K562 (cell line): Measurements from ENCODE around the gene TUBG2. TPM values are rescaled to one million over a fixed set of nuclear protein-coding genes. Genes with fewer than 3 reads are reported as not detected.

Source experiments
- BCOR ChIP-seq: fragments of 450-650 bp; IDR thresholded peaks from 2 replicates; pipeline ENCODE4 v1.6.1; 2016
- ETS2 ChIP-seq: IDR thresholded peaks from 2 replicates; pipeline ENCODE4 v1.6.1; 2016; ENCODE audit warnings: borderline replicate concordance, missing genetic modification characterization, mild to moderate bottlenecking, moderate library complexity, missing compliant biosample characterization; ENCODE audit not compliant: poor library complexity, severe bottlenecking
- FOXJ2 ChIP-seq: fragments of 200-800 bp; sonication (Bioruptor generic); IDR thresholded peaks from 2 replicates; pipeline ENCODE4 v1.6.1; 2016; ENCODE audit warnings: missing genetic modification characterization, missing compliant biosample characterization
- GATAD2B ChIP-seq: fragments of 450-650 bp; IDR thresholded peaks from 2 replicates; pipeline ENCODE4 v1.6.1; 2017; ENCODE audit warnings: mild to moderate bottlenecking, borderline replicate concordance
- IRF2 ChIP-seq: sonication (generic); formaldehyde crosslinking; IDR thresholded peaks from 2 replicates; pipeline ENCODE4 v1.8.1; 2022; ENCODE audit warnings: mild to moderate bottlenecking, missing genetic modification reagents
- KLF16 ChIP-seq: IDR thresholded peaks from 2 replicates; pipeline ENCODE4 v1.6.1; 2016; ENCODE audit warnings: antibody characterized with exemption
- MITF ChIP-seq: IDR thresholded peaks from 2 replicates; pipeline ENCODE4 v1.6.1; 2014; ENCODE audit warnings: antibody characterized with exemption
- MXI1 ChIP-seq: IDR thresholded peaks from 2 replicates; pipeline ENCODE4 v1.6.1; 2011; ENCODE audit warnings: low read depth, mild to moderate bottlenecking, improper control_type of control experiment, low read length
- PCBP1 ChIP-seq: fragments of 200-400 bp; formaldehyde crosslinking; IDR thresholded peaks from 2 replicates; pipeline ENCODE4 v1.6.1; 2018; ENCODE audit warnings: mild to moderate bottlenecking, low read depth, low read length; ENCODE audit not compliant: poor library complexity, severe bottlenecking
- PHB2 ChIP-seq: fragments of 450-650 bp; IDR thresholded peaks from 2 replicates; pipeline ENCODE4 v1.6.1; 2017; ENCODE audit warnings: low read depth
- SNRNP70 ChIP-seq: fragments of 200-400 bp; formaldehyde crosslinking; optimal IDR thresholded peaks from 2 replicates; pipeline ENCODE3; 2017; ENCODE audit warnings: low read depth, low read length
- SRF ChIP-seq, 2 experiments: fragments of 250-450, 450-650 bp in 1 of 2; sonication (Bioruptor Pico) in 1 of 2; sonication (generic) in 1 of 2; formaldehyde crosslinking; IDR thresholded peaks; 2 replicates each; pipeline versions ENCODE4 v1.5.0 to v1.5.1; 2020 to 2022; ENCODE audit warnings: mild to moderate bottlenecking in 1 of 2, missing genetic modification reagents in 1 of 2
- THAP12 ChIP-seq: fragments of 250-450 bp; sonication (Bioruptor Pico); IDR thresholded peaks from 2 replicates; pipeline ENCODE4 v1.9.0; 2021; ENCODE audit warnings: mild to moderate bottlenecking, inconsistent platforms
- XRCC3 ChIP-seq: fragments of 450-650 bp; IDR thresholded peaks from 2 replicates; pipeline ENCODE4 v1.6.1; 2017; ENCODE audit warnings: mild to moderate bottlenecking, moderate library complexity
- ZFP1 ChIP-seq: fragments of 450-650 bp; formaldehyde crosslinking; IDR thresholded peaks from 2 replicates; pipeline ENCODE4 v1.4.0; 2020; ENCODE audit warnings: mild to moderate bottlenecking, mixed read lengths
- ZKSCAN8 ChIP-seq: fragments of 200-800 bp; sonication (Bioruptor generic); IDR thresholded peaks from 2 replicates; pipeline ENCODE4 v1.6.1; 2016; ENCODE audit warnings: missing genetic modification characterization, missing compliant biosample characterization
- ZNF124 ChIP-seq: sonication (generic); formaldehyde crosslinking; IDR thresholded peaks from 2 replicates; pipeline ENCODE4 v1.8.1; 2022; ENCODE audit warnings: missing genetic modification reagents
- ZNF232 ChIP-seq: sonication (generic); formaldehyde crosslinking; IDR thresholded peaks from 2 replicates; pipeline ENCODE4 v1.8.0; 2022; ENCODE audit warnings: mild to moderate bottlenecking, missing genetic modification reagents
- ZNF589 ChIP-seq: fragments of 200-800 bp; sonication (Bioruptor generic); IDR thresholded peaks from 2 replicates; pipeline ENCODE4 v1.6.1; 2016; ENCODE audit warnings: low read depth, missing genetic modification characterization, missing compliant biosample characterization
- polyA plus RNA-seq, 8 experiments: library from polyadenylated mRNA; depleted of rRNA in 4 of 8; stranded (reverse) in 5 of 8; unstranded in 3 of 8; fragments of >200 nt; fragmentation: Nextera tagmentation in 2 of 8; fragmentation: Illumina TruSeq in 1 of 8; extraction: Ambion mirVana in 2 of 8; extraction: Trizol in 1 of 8; gene quantifications; 2 replicates each; pipeline versions ENCODE4 v1.2.1 to v1.2.3, GENCODE V29; 2011 to 2014; ENCODE audit warnings: inconsistent platforms in 1 of 8, missing spikeins in 1 of 8
- total RNA-seq, 7 experiments: library from RNA; depleted of rRNA in 6 of 7; stranded (reverse); fragments of >200 nt in 6 of 7; fragmentation: Illumina TruSeq in 2 of 7; extraction: Trizol in 2 of 7; gene quantifications; 2 replicates each; pipeline versions ENCODE4 v1.2.1 to v1.2.3, GENCODE V29; 2011 to 2021; ENCODE audit warnings: low replicate concordance in 1 of 7
- TF ChIP-seq, protein P1 (sequence below): sonication (generic); IDR thresholded peaks from 2 replicates; pipeline ENCODE4 v1.6.1; 2016
- TF ChIP-seq, protein P2 (sequence below): conservative IDR thresholded peaks from 2 replicates; pipeline ENCODE4 v1.6.1; 2011; ENCODE audit warnings: low read depth, mild to moderate bottlenecking, low read length; ENCODE audit not compliant: control insufficient read depth

The TUBG2 gene
- total and polyA plus RNA-seq, 9 of the 15 experiments (the other 6 are each of a cell fraction or from before 2014, with no cell fraction given): 0.09 to 0.80 (median 0.24) TPM; not detected in 2

DNA sequence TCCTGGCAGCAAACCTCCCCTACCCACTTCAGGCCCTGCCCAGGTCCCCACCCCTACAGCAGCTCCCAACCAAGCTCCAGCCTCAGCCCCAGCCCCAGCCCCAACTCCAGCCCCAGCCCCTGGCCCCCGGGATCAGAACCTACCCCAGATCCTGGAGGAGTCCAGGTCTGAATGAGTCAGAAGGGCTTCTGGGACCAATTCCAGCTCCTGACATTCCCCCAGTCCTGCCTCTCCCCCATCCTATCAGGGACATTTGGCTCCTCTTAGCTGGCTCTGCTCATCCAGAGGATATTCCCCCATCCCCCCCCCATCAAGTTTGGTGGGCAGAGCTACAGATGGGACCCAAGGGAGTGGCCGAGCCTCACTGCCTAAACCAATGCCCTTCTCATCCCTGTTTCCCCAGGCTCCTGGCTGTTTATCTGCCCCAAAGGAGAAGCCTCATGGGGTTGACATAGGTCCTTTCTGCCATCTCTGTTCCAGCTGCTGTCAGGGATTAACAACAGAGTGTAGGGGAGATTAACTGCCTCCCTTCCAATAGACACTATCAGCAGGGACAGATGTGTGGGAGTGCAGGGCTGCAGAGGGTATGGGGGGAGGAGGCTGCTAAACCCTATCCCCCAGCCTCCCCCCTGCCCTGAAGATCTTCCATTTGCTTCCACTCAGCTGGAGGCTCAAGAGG lies 39.8 kb downstream of the TUBG2 start (continued):
- peak; percentile 75; the same call in 1 of the 2 replicates for TF ChIP-seq MITF
- no peak for TF ChIP-seq PCBP1
- no peak for TF ChIP-seq SNRNP70
- TF ChIP-seq XRCC3: no peak
- TF ChIP-seq FOXJ2 (tag): peak; percentile 71; the same call in 1 of the 2 replicates
- TF ChIP-seq, protein P1, sequence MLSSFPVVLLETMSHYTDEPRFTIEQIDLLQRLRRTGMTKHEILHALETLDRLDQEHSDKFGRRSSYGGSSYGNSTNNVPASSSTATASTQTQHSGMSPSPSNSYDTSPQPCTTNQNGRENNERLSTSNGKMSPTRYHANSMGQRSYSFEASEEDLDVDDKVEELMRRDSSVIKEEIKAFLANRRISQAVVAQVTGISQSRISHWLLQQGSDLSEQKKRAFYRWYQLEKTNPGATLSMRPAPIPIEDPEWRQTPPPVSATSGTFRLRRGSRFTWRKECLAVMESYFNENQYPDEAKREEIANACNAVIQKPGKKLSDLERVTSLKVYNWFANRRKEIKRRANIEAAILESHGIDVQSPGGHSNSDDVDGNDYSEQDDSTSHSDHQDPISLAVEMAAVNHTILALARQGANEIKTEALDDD: peak; percentile 83
- no peak for TF ChIP-seq IRF2
- peak; percentile 60 for TF ChIP-seq THAP12 (CRISPR knock-in tag)
- TF ChIP-seq PHB2: peak; percentile 99
- TF ChIP-seq ETS2 (tag): no peak
- TF ChIP-seq ZNF124 (CRISPR knock-in tag): no peak
- peak; percentile 92 for TF ChIP-seq MXI1
- peak in 1 of 2 experiments; percentile 79; a peak in 2 of 4 replicates for TF ChIP-seq SRF (CRISPR knock-in tag; IDR thresholded peaks at IDR 0.05)
- peak; percentile 99 for TF ChIP-seq ZNF589 (CRISPR knock-in tag)
- TF ChIP-seq, protein P2, sequence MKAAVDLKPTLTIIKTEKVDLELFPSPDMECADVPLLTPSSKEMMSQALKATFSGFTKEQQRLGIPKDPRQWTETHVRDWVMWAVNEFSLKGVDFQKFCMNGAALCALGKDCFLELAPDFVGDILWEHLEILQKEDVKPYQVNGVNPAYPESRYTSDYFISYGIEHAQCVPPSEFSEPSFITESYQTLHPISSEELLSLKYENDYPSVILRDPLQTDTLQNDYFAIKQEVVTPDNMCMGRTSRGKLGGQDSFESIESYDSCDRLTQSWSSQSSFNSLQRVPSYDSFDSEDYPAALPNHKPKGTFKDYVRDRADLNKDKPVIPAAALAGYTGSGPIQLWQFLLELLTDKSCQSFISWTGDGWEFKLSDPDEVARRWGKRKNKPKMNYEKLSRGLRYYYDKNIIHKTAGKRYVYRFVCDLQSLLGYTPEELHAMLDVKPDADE: peak; percentile 98
- TF ChIP-seq ZNF232 (CRISPR knock-in tag): no peak
- TF ChIP-seq GATAD2B: peak; percentile 97
- peak; percentile 100 for TF ChIP-seq KLF16
- no peak for TF ChIP-seq ZFP1 (CRISPR knock-in tag)
- TF ChIP-seq BCOR: peak; percentile 95
- peak; percentile 87 for TF ChIP-seq ZKSCAN8 (CRISPR knock-in tag)
